ENCODE data around the gene LRIG3.

The LRIG3 gene

GRCh38 chr12:58931518-58931917, 11.2 kb upstream of the LRIG3 start:
- H3K27ac ChIP-seq (ENCODE audit: insufficient read depth, low read depth, low read length, poor library complexity, severe bottlenecking) = no peak overlapping the region
- H3K27me3 ChIP-seq (ENCODE audit: control insufficient read depth, insufficient read depth, low read length, poor library complexity, severe bottlenecking) = no peaks in the 10 kb centered on the region
- no peaks in the 10 kb centered on the region for H3K36me3 ChIP-seq (ENCODE audit: control insufficient read depth, insufficient read depth, low read length)
- H3K9me3 ChIP-seq (ENCODE audit: control insufficient read depth, low read length) = no peaks in the 10 kb centered on the region
- H3K4me3 ChIP-seq (ENCODE audit: insufficient read depth, low read depth, low read length) = no peak overlapping the region
- WGBS, 2 experiments = 92 to 93% methylated on average over 4 of the region's 4 CpGs
- H3K4me1 ChIP-seq (ENCODE audit: control insufficient read depth, insufficient read depth, low read length) = no peaks in the 10 kb centered on the region

GRCh38 chr12:58930770-58931324, 10.5 kb upstream of the LRIG3 start:
- no peaks in the 10 kb centered on the region for H3K27me3 ChIP-seq (ENCODE audit: control insufficient read depth, insufficient read depth, low read length, poor library complexity, severe bottlenecking)
- H3K4me1 ChIP-seq (ENCODE audit: control insufficient read depth, insufficient read depth, low read length) = no peaks in the 10 kb centered on the region
- 94 to 96% methylated on average over 2 of the region's 2 CpGs for WGBS, 2 experiments
- H3K36me3 ChIP-seq (ENCODE audit: control insufficient read depth, insufficient read depth, low read length) = no peaks in the 10 kb centered on the region
- H3K4me3 ChIP-seq (ENCODE audit: insufficient read depth, low read depth, low read length) = no peak overlapping the region
- H3K9me3 ChIP-seq (ENCODE audit: control insufficient read depth, low read length) = no peaks in the 10 kb centered on the region
- no peak overlapping the region for H3K27ac ChIP-seq (ENCODE audit: insufficient read depth, low read depth, low read length, poor library complexity, severe bottlenecking)

DNA sequence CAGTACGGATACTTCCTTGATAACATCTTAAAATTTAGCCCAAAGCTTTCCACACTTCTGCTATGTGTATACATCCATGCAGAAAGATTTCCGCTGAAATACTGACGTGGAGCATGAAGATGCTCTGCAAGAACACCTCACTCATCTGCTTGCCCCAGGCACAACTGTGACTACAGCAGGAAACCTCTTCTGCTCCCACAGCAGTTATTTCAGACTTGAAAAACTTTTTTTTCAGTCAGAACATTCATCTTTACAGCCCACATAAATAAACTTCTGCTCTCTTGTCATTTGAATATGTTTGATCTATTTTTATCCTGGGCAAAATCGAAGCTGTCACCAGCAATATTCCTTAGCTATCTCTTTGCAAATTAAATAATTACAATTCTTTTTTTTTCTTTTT, 6.8 kb upstream of the LRIG3 start:
- no peak overlapping the region for H3K4me3 ChIP-seq (ENCODE audit: insufficient read depth, low read depth, low read length)
- H3K4me1 ChIP-seq (ENCODE audit: control insufficient read depth, insufficient read depth, low read length) = no peaks in the 10 kb centered on the region
- H3K27me3 ChIP-seq (ENCODE audit: control insufficient read depth, insufficient read depth, low read length, poor library complexity, severe bottlenecking) = no peaks in the 10 kb centered on the region
- no peaks in the 10 kb centered on the region for H3K36me3 ChIP-seq (ENCODE audit: control insufficient read depth, insufficient read depth, low read length)
- H3K9me3 ChIP-seq (ENCODE audit: control insufficient read depth, low read length) = no peaks in the 10 kb centered on the region
- WGBS, 2 experiments = 92 to 93% methylated on average over 4 of the region's 4 CpGs
- H3K27ac ChIP-seq (ENCODE audit: insufficient read depth, low read depth, low read length, poor library complexity, severe bottlenecking) = no peak overlapping the region

GRCh38 chr12:58926586-58926985, 6.3 kb upstream of the LRIG3 start:
- H3K36me3 ChIP-seq (ENCODE audit: control insufficient read depth, insufficient read depth, low read length) = no peaks in the 10 kb centered on the region
- H3K9me3 ChIP-seq (ENCODE audit: control insufficient read depth, low read length) = no peaks in the 10 kb centered on the region
- no peak overlapping the region for H3K4me3 ChIP-seq (ENCODE audit: insufficient read depth, low read depth, low read length)
- no peaks in the 10 kb centered on the region for H3K4me1 ChIP-seq (ENCODE audit: control insufficient read depth, insufficient read depth, low read length)
- H3K27me3 ChIP-seq (ENCODE audit: control insufficient read depth, insufficient read depth, low read length, poor library complexity, severe bottlenecking) = no peaks in the 10 kb centered on the region
- no peak overlapping the region for H3K27ac ChIP-seq (ENCODE audit: insufficient read depth, low read depth, low read length, poor library complexity, severe bottlenecking)

- H3K4me1 ChIP-seq (ENCODE audit: control insufficient read depth, insufficient read depth, low read length) = peaks cover 2% of the 10 kb centered on the region
- no peaks in the 10 kb centered on the region for H3K9me3 ChIP-seq (ENCODE audit: control insufficient read depth, low read length)
- no peak overlapping the region for H3K4me3 ChIP-seq (ENCODE audit: insufficient read depth, low read depth, low read length)
- H3K27me3 ChIP-seq (ENCODE audit: control insufficient read depth, insufficient read depth, low read length, poor library complexity, severe bottlenecking) = no peaks in the 10 kb centered on the region
- WGBS, 2 experiments = 63 to 91% methylated on average over 1 to 2 of the region's 2 CpGs
- H3K36me3 ChIP-seq (ENCODE audit: control insufficient read depth, insufficient read depth, low read length) = no peaks in the 10 kb centered on the region
- no peak overlapping the region for H3K27ac ChIP-seq (ENCODE audit: insufficient read depth, low read depth, low read length, poor library complexity, severe bottlenecking)
Observed at GRCh38 chr12:58925751-58926150, 5.4 kb upstream of the LRIG3 start.

DNA sequence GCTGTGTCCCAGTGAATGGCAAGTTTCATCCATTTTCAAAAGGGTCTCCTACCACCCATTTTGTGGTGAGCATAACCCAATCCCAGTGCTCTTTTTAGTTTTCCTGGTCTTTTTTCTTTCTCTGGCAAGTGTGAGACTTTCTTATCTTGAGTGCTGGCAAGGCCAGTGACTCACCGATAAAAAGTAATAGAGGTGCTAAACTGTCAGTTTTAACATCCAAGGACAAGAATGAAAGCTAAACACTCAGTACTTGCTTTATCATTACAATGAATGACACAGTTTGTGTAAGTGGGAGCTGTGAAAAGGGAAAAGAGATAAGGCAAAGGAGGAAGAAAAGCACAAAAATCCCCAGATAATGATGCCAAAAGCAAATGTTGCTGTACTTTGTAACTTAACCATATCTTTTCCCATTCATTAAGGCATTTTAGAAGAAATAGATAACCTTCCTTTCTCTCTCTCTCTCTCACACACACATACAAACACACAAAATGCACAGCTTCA, 4.9 kb upstream of the LRIG3 start:
- no peaks in the 10 kb centered on the region for H3K9me3 ChIP-seq (ENCODE audit: control insufficient read depth, low read length)
- WGBS, 2 experiments = 33% methylated on average over 1 of the region's 1 CpG; no CpG with 5 or more reads in 1 of the 2 experiments
- no peak overlapping the region for H3K27ac ChIP-seq (ENCODE audit: insufficient read depth, low read depth, low read length, poor library complexity, severe bottlenecking)
- H3K36me3 ChIP-seq (ENCODE audit: control insufficient read depth, insufficient read depth, low read length) = no peaks in the 10 kb centered on the region
- H3K4me1 ChIP-seq (ENCODE audit: control insufficient read depth, insufficient read depth, low read length) = peaks cover 4% of the 10 kb centered on the region
- H3K27me3 ChIP-seq (ENCODE audit: control insufficient read depth, insufficient read depth, low read length, poor library complexity, severe bottlenecking) = no peaks in the 10 kb centered on the region
- H3K4me3 ChIP-seq (ENCODE audit: insufficient read depth, low read depth, low read length) = no peak overlapping the region

DNA sequence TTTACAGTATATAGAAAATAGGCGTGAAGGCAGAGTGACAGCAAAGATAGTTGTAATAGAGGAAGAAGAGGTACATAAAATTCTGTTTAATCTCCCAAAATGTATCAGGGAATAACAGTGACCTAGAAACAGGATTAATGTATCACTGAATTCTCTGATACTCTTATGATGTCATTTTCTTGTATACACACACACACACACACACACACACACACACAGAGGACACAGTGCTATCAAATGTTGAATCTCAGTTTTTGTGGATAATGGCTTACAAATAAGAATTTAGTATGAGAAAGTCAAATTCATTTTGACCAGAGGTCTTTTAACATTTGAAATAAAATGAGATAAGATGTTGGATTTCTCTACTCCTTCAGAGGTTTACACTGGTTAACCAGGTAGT, 4.3 kb upstream of the LRIG3 start:
- Histone ChIP-seq H3K4me3 (ENCODE audit: insufficient read depth, low read depth, low read length) (no peak overlapping the region), H3K27ac (ENCODE audit: insufficient read depth, low read depth, low read length, poor library complexity, severe bottlenecking) (no peak overlapping the region), H3K36me3 (ENCODE audit: control insufficient read depth, insufficient read depth, low read length) (no peaks in the 10 kb centered on the region), H3K4me1 (ENCODE audit: control insufficient read depth, insufficient read depth, low read length) (peaks cover 4% of the 10 kb centered on the region), H3K27me3 (ENCODE audit: control insufficient read depth, insufficient read depth, low read length, poor library complexity, severe bottlenecking) (no peaks in the 10 kb centered on the region), H3K9me3 (ENCODE audit: control insufficient read depth, low read length) (no peaks in the 10 kb centered on the region)
- 89 to 100% methylated on average over 1 of the region's 1 CpG for WGBS, 2 experiments

GRCh38 chr12:58923781-58924180, 3.5 kb upstream of the LRIG3 start:
- no peaks in the 10 kb centered on the region for H3K9me3 ChIP-seq (ENCODE audit: control insufficient read depth, low read length)

DNA sequence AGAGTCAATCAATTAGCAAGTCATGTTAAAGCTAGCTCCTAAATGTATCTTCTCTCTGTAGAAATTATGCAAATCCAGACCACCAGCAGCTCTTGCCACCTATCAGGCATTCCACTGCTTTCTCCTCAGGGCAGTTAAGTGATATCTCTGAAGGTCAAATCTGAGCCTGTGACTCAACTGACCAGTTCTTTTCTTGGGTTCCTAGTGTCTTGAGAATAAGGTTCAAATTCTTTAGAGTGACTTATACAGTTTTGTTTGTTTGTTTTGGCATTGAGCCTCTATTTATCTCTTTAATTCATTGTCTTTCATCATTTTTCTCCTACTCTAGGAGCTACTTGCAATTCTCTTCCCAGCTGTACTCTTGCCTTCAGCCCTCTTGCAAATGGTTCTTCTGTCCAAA, 2.5 kb upstream of the LRIG3 start:
- H3K36me3 ChIP-seq (ENCODE audit: control insufficient read depth, insufficient read depth, low read length) = no peaks in the 10 kb centered on the region
- H3K4me1 ChIP-seq (ENCODE audit: control insufficient read depth, insufficient read depth, low read length) = peaks cover 4% of the 10 kb centered on the region
- H3K27me3 ChIP-seq (ENCODE audit: control insufficient read depth, insufficient read depth, low read length, poor library complexity, severe bottlenecking) = no peaks in the 10 kb centered on the region
- H3K9me3 ChIP-seq (ENCODE audit: control insufficient read depth, low read length) = no peaks in the 10 kb centered on the region
- H3K4me3 ChIP-seq (ENCODE audit: insufficient read depth, low read depth, low read length) = no peak overlapping the region
- no peak overlapping the region for H3K27ac ChIP-seq (ENCODE audit: insufficient read depth, low read depth, low read length, poor library complexity, severe bottlenecking)

More at GRCh38 chr12:58923781-58924180, 3.5 kb upstream of the LRIG3 start:
- Histone ChIP-seq H3K4me3 (ENCODE audit: insufficient read depth, low read depth, low read length) (no peak overlapping the region), H3K4me1 (ENCODE audit: control insufficient read depth, insufficient read depth, low read length) (peaks cover 4% of the 10 kb centered on the region), H3K27ac (ENCODE audit: insufficient read depth, low read depth, low read length, poor library complexity, severe bottlenecking) (no peak overlapping the region), H3K36me3 (ENCODE audit: control insufficient read depth, insufficient read depth, low read length) (no peaks in the 10 kb centered on the region), H3K27me3 (ENCODE audit: control insufficient read depth, insufficient read depth, low read length, poor library complexity, severe bottlenecking) (no peaks in the 10 kb centered on the region)
- WGBS, 2 experiments = 90% methylated on average over 4 of the region's 4 CpGs

- H3K27me3 ChIP-seq (ENCODE audit: control insufficient read depth, insufficient read depth, low read length, poor library complexity, severe bottlenecking) = no peaks in the 10 kb centered on the region
- H3K27ac ChIP-seq (ENCODE audit: insufficient read depth, low read depth, low read length, poor library complexity, severe bottlenecking) = peak overlapping the region; percentile 80
- no peaks in the 10 kb centered on the region for H3K9me3 ChIP-seq (ENCODE audit: control insufficient read depth, low read length)
- no peaks in the 10 kb centered on the region for H3K36me3 ChIP-seq (ENCODE audit: control insufficient read depth, insufficient read depth, low read length)
- WGBS, 2 experiments = 80 to 82% methylated on average over 12 to 14 of the region's 15 CpGs
- H3K4me3 ChIP-seq (ENCODE audit: insufficient read depth, low read depth, low read length) = peak overlapping the region; percentile 86
- H3K4me1 ChIP-seq (ENCODE audit: control insufficient read depth, insufficient read depth, low read length) = peaks cover 4% of the 10 kb centered on the region
Observed at GRCh38 chr12:58920961-58921861, 907 bp upstream of the LRIG3 start.
